Measurements from ENCODE around the gene TSPAN10.

DNA sequence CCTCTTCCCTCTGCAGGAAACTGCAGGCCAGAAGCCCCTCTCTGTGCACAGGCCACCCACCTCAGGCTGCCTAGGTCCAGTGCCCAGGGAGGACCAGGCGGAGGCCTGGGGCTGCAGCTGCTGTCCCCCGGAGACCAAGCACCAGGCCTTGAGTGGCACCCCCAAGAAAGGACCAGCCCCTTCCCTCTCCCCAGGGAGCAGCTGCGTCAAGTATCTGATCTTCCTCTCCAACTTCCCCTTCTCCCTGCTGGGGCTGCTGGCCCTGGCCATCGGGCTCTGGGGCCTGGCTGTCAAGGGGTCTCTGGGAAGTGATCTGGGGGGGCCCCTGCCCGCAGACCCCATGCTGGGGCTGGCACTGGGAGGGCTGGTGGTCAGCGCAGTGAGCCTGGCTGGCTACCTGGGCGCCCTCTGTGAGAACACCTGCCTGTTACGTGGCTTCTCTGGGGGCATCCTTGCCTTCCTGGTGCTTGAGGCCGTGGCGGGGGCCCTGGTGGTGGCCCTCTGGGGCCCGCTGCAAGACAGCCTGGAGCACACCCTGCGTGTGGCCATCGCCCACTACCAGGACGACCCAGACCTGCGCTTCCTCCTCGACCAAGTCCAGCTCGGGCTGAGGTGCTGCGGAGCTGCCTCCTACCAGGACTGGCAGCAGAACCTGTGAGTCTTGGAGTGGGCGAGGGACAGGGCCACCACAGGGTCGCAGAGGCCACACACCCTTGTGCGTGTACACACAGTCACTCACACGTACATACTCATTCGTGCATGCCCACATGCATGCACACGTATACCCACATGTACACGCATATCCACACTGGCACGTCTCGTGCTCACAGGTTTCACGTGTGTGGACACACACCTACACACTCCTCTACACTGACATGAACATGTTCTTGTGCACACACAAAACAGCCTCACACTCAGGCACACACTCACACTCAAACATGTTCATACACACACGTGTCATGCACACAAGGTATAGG is 8.3 kb downstream of the TSPAN10 start:
- TF ChIP-seq MYBL2 (IDR thresholded peaks at IDR 0.05; ENCODE audit: low read depth) (no peak), MYBL2 (CRISPR knock-in tag; IDR thresholded peaks at IDR 0.05; ENCODE audit: borderline replicate concordance) (no peak), HDAC2 (IDR thresholded peaks at IDR 0.05) (no peak), CEBPB (tag; IDR thresholded peaks at IDR 0.05) (no peak), EHMT2 (IDR thresholded peaks at IDR 0.05) (no peak), POLR2A (conservative IDR thresholded peaks at IDR 0.05) (no peak), YY1 (IDR thresholded peaks at IDR 0.05; ENCODE audit: borderline replicate concordance in 1 of 3, control insufficient read depth in 1 of 3, extremely low read depth in 1 of 3, insufficient read depth in 3 of 3, insufficient read length in 1 of 3, insufficient replicate concordance in 2 of 3, low read depth in 1 of 3, low read length in 2 of 3) (no peak), EZH2 (IDR thresholded peaks at IDR 0.05; ENCODE audit: borderline replicate concordance, low read depth, low read length) (no peak), ESRRB (CRISPR knock-in tag; IDR thresholded peaks at IDR 0.05; ENCODE audit: borderline replicate concordance) (no peak), POLR3G (IDR thresholded peaks at IDR 0.05; ENCODE audit: extremely low read depth, insufficient read length, insufficient replicate concordance) (no peak)
- TF ChIP-seq, protein P1, sequence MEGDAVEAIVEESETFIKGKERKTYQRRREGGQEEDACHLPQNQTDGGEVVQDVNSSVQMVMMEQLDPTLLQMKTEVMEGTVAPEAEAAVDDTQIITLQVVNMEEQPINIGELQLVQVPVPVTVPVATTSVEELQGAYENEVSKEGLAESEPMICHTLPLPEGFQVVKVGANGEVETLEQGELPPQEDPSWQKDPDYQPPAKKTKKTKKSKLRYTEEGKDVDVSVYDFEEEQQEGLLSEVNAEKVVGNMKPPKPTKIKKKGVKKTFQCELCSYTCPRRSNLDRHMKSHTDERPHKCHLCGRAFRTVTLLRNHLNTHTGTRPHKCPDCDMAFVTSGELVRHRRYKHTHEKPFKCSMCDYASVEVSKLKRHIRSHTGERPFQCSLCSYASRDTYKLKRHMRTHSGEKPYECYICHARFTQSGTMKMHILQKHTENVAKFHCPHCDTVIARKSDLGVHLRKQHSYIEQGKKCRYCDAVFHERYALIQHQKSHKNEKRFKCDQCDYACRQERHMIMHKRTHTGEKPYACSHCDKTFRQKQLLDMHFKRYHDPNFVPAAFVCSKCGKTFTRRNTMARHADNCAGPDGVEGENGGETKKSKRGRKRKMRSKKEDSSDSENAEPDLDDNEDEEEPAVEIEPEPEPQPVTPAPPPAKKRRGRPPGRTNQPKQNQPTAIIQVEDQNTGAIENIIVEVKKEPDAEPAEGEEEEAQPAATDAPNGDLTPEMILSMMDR (IDR thresholded peaks at IDR 0.05 in 2 of 3, conservative IDR thresholded peaks at IDR 0.05 in 1 of 3; ENCODE audit: insufficient read depth in 2 of 3, low read depth in 1 of 3, low read length in 3 of 3), result no peak
- TF ChIP-seq, protein P2, sequence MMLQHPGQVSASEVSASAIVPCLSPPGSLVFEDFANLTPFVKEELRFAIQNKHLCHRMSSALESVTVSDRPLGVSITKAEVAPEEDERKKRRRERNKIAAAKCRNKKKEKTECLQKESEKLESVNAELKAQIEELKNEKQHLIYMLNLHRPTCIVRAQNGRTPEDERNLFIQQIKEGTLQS (IDR thresholded peaks at IDR 0.05), result no peak
- TF ChIP-seq, protein P2 (CRISPR knock-in tag; conservative IDR thresholded peaks at IDR 0.05), result no peak
